HEK293 (cell line): ENCODE data around the gene FSTL5.

Experiments
- BCL11B ChIP-seq: fragments of 450-650 bp; formaldehyde crosslinking; IDR thresholded peaks from 2 replicates; pipeline ENCODE4 v1.5.1; 2016; ENCODE audit warnings: low read depth, missing biosample characterization, missing genetic modification characterization
- GLI2 ChIP-seq: fragments of 450-650 bp; formaldehyde crosslinking; IDR thresholded peaks from 2 replicates; pipeline ENCODE4; 2017; ENCODE audit warnings: missing biosample characterization, missing genetic modification characterization, low read depth, borderline replicate concordance
- HOXA7 ChIP-seq: sonication (generic); formaldehyde crosslinking; IDR thresholded peaks from 2 replicates; pipeline ENCODE4 v1.8.1; 2022; ENCODE audit warnings: missing genetic modification reagents, borderline replicate concordance
- PRDM1 ChIP-seq: fragments of 450-650 bp; formaldehyde crosslinking; IDR thresholded peaks from 2 replicates; pipeline ENCODE4; 2016; ENCODE audit warnings: missing biosample characterization, missing genetic modification characterization
- TCF7L2 ChIP-seq: IDR thresholded peaks from 2 replicates; pipeline ENCODE4 v1.6.1; 2011; ENCODE audit warnings: low read depth, mild to moderate bottlenecking, inconsistent platforms, low read length, moderate library complexity, borderline replicate concordance
- ZBTB7A ChIP-seq: fragments of 450-650 bp; formaldehyde crosslinking; IDR thresholded peaks from 2 replicates; pipeline ENCODE4 v1.5.1; 2016; ENCODE audit warnings: low read depth, missing biosample characterization, missing genetic modification characterization
- ZNF23 ChIP-seq: fragments of 450-650 bp; formaldehyde crosslinking; IDR thresholded peaks from 2 replicates; pipeline ENCODE4 v1.5.1; 2016; ENCODE audit warnings: missing biosample characterization, missing genetic modification characterization, borderline replicate concordance
- ZNF239 ChIP-seq: fragments of 450-650 bp; formaldehyde crosslinking; IDR thresholded peaks from 2 replicates; pipeline ENCODE4 v1.5.1; 2016; ENCODE audit warnings: missing biosample characterization, missing genetic modification characterization
- ZNF24 ChIP-seq: fragments of 450-650 bp; formaldehyde crosslinking; IDR thresholded peaks from 2 replicates; pipeline ENCODE4 v1.5.1; 2016; ENCODE audit warnings: missing biosample characterization, missing genetic modification characterization
- ZNF292 ChIP-seq: fragments of 450-650 bp; formaldehyde crosslinking; IDR thresholded peaks from 2 replicates; pipeline ENCODE4 v1.5.1; 2016; ENCODE audit warnings: low read depth, missing biosample characterization, missing genetic modification characterization, borderline replicate concordance
- TF ChIP-seq, protein P1 (sequence below): fragments of 450-650 bp; formaldehyde crosslinking; IDR thresholded peaks from 2 replicates; pipeline ENCODE4 v1.5.1; 2016; ENCODE audit warnings: missing biosample characterization, missing genetic modification characterization

DNA sequence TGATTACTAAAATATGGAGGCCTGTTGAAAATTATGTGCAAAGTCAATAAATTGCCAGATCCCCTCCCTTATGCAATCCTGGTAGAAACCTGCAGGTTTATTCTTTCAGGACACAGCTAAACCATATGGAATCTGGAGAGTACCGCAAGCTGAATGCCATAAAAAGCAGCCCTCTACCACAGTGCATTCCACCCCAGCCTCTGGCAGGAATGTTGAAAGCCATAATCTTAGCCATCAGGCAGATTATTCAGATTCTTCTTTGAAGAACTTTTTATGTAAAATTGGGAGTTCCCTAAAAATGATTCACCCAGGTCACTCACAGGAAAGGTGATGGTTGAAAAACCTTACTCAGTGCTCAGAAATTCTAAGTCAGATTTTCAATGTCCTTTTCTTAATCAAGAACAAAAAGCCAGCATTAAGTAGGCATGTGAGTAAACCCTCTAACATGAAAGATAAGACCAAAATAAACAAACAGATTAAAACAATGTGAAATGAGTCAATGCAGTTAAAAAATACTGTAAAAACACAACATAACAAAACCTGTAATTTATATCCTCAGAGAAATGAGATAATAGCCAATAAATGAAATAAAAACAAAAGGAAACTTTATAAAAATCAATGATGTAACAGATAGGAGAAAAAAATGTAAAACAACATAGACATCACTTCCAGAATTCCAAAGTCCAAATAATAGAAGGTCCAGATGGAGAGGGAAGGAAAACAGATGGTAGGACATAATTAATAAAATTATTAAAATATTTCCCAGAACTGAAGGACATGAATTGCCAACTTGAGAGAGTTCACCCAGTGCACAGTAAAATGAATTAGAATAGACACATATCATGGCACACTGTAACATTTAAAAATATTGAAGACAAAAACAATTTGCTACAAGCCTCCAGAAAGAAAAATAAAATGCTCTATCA lies 226.9 kb downstream of the FSTL5 start:
- TF ChIP-seq, protein P1, sequence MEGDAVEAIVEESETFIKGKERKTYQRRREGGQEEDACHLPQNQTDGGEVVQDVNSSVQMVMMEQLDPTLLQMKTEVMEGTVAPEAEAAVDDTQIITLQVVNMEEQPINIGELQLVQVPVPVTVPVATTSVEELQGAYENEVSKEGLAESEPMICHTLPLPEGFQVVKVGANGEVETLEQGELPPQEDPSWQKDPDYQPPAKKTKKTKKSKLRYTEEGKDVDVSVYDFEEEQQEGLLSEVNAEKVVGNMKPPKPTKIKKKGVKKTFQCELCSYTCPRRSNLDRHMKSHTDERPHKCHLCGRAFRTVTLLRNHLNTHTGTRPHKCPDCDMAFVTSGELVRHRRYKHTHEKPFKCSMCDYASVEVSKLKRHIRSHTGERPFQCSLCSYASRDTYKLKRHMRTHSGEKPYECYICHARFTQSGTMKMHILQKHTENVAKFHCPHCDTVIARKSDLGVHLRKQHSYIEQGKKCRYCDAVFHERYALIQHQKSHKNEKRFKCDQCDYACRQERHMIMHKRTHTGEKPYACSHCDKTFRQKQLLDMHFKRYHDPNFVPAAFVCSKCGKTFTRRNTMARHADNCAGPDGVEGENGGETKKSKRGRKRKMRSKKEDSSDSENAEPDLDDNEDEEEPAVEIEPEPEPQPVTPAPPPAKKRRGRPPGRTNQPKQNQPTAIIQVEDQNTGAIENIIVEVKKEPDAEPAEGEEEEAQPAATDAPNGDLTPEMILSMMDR: no peak
- no peak for TF ChIP-seq GLI2 (tag by site-specific recombination)
- TF ChIP-seq ZNF292 (tag by site-specific recombination): no peak
- TF ChIP-seq ZNF24 (tag by site-specific recombination): no peak
- TF ChIP-seq ZNF239 (tag by site-specific recombination): no peak
- no peak for TF ChIP-seq BCL11B (tag by site-specific recombination)
- TF ChIP-seq ZBTB7A (tag by site-specific recombination): no peak
- TF ChIP-seq PRDM1 (tag by site-specific recombination): no peak
- TF ChIP-seq HOXA7: no peak
- TF ChIP-seq ZNF23 (tag by site-specific recombination): no peak
- TF ChIP-seq TCF7L2: no peak
